Peyer's patch (tissue), 4 donors: ENCODE results near the gene PLCH2. TPM values are rescaled to one million over a fixed set of nuclear protein-coding genes. Genes with fewer than 3 reads are reported as not detected.
"Not testable (repeated sequence)": the region's sequence is repeated elsewhere in the genome, so short reads cannot be mapped to it uniquely, and the experiment has no call there.

Source experiments
- DNase-seq, 3 donors: peaks; one replicate each; pipeline ENCODE4 v3.0.0-alpha.2; 2017 to 2019
- H3K27ac ChIP-seq, 4 donors: fragments of 200-600 bp; sonication (generic); one replicate each; pipeline ENCODE4 v1.5.1; 2016 to 2019
- H3K27me3 ChIP-seq, 2 donors: fragments of 200-600 bp; sonication (generic); one replicate each; pipeline ENCODE4 v1.5.1; 2019
- H3K36me3 ChIP-seq, 3 donors: fragments of 200-600 bp; sonication (generic); one replicate each; pipeline ENCODE4 v1.5.1; 2016 to 2019
- H3K4me1 ChIP-seq, 4 donors: fragments of 200-600 bp; sonication (generic); one replicate each; pipeline ENCODE4 v1.5.1; 2016 to 2019
- H3K4me3 ChIP-seq, 4 donors: fragments of 200-600 bp; sonication (generic); 1 replicate in 3 of 4; 2 replicates in 1 of 4; pipeline ENCODE4 v1.5.1; 2016 to 2019; ENCODE audit warnings: mild to moderate bottlenecking in 1 of 4
- H3K9me3 ChIP-seq, 4 donors: fragments of 200-600 bp; sonication (generic); one replicate each; pipeline ENCODE4 v1.5.1; 2016 to 2019; ENCODE audit warnings: mild to moderate bottlenecking in 1 of 4
- POLR2A ChIP-seq, 2 donors: fragments of 450-650 bp; IDR thresholded peaks; one replicate each; pipeline ENCODE4 v1.5.1; 2017; ENCODE audit warnings: antibody characterized with exemption in 2 of 2, mild to moderate bottlenecking in 2 of 2, moderate library complexity in 2 of 2
- total RNA-seq, 4 donors: library from RNA; depleted of rRNA; stranded (reverse); fragments of >200 nt; gene quantifications; one replicate each; pipeline ENCODE4 v1.1.0, GENCODE V29; 2016
- TF ChIP-seq, protein P1 (sequence below), 6 experiments: fragments of 450-650 bp in 4 of 6; fragments of 200-600 bp in 2 of 6; sonication (generic) in 1 of 6; IDR thresholded peaks; one replicate each; pipeline ENCODE4 v1.5.1; 2017 to 2019; ENCODE audit warnings: antibody characterized with exemption in 6 of 6, mild to moderate bottlenecking in 3 of 6, moderate library complexity in 1 of 6

PLCH2 gene
- total RNA-seq, 4 donors from 2014 or later, result 2.5 to 18.3 (median 7.8) TPM

DNA sequence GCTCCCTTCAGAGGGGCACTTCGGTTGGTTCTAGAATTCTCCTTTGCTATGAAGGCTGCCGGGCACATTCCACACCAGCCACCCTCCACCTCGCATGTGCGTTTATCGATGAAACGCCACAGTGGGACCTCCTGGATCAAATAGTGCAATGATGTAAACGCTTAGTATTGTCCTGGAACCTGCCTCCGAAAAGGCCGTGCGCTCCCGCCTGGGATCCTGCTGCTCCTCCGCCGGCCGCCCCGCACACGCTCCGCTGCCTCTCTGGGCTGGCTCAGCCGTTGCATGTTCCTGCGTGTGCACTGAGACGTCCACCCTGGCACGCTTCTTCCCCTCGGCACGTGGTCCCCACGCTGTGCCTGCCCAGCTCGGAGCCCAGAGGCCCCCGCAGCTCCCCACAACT is 76.1 kb downstream of the PLCH2 start:
- TF ChIP-seq, protein P1, sequence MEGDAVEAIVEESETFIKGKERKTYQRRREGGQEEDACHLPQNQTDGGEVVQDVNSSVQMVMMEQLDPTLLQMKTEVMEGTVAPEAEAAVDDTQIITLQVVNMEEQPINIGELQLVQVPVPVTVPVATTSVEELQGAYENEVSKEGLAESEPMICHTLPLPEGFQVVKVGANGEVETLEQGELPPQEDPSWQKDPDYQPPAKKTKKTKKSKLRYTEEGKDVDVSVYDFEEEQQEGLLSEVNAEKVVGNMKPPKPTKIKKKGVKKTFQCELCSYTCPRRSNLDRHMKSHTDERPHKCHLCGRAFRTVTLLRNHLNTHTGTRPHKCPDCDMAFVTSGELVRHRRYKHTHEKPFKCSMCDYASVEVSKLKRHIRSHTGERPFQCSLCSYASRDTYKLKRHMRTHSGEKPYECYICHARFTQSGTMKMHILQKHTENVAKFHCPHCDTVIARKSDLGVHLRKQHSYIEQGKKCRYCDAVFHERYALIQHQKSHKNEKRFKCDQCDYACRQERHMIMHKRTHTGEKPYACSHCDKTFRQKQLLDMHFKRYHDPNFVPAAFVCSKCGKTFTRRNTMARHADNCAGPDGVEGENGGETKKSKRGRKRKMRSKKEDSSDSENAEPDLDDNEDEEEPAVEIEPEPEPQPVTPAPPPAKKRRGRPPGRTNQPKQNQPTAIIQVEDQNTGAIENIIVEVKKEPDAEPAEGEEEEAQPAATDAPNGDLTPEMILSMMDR (IDR thresholded peaks at IDR 0.05), result no peak
- no peak for TF ChIP-seq POLR2A (IDR thresholded peaks at IDR 0.05)
- H3K4me1 ChIP-seq, result peaks cover 0 to 42% (median 30%) of the 10 kb centered on the region in 4 donors
- H3K36me3 ChIP-seq, result peaks cover 0 to 5% (median 0%) of the 10 kb centered on the region in 3 donors
- no peaks in the 10 kb centered on the region for H3K9me3 ChIP-seq
- no peak overlapping the region for H3K4me3 ChIP-seq
- DNase-seq, result no peak
- no peaks in the 10 kb centered on the region for H3K27me3 ChIP-seq
- H3K27ac ChIP-seq, result no peak overlapping the region

DNA sequence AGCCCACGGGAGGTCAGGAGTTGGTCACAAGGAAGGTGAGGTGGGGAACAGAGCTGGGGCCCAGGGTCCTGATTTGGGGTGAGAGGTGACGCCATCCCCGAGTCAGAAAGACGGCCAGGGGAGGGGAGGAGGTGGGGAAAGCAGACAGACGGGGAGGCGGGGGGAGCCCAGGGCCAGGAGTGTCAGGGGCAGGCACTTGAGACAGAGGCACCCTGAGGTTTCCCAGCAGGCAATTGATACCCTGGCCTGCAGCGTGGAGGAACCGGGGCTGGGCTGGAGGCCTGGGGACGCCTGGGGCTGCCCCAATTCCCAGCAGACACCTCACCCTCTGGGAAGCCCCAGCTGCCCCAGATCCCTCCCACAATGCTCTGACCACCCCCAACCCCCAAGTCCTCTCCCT is 77.0 kb downstream of the PLCH2 start:
- H3K27me3 ChIP-seq, H3K4me3 ChIP-seq, DNase-seq, H3K27ac ChIP-seq, H3K36me3 ChIP-seq, H3K9me3 ChIP-seq: not testable (repeated sequence)
- H3K4me1 ChIP-seq, result peaks cover 0 to 42% (median 31%) of the 10 kb centered on the region in 4 donors

DNA sequence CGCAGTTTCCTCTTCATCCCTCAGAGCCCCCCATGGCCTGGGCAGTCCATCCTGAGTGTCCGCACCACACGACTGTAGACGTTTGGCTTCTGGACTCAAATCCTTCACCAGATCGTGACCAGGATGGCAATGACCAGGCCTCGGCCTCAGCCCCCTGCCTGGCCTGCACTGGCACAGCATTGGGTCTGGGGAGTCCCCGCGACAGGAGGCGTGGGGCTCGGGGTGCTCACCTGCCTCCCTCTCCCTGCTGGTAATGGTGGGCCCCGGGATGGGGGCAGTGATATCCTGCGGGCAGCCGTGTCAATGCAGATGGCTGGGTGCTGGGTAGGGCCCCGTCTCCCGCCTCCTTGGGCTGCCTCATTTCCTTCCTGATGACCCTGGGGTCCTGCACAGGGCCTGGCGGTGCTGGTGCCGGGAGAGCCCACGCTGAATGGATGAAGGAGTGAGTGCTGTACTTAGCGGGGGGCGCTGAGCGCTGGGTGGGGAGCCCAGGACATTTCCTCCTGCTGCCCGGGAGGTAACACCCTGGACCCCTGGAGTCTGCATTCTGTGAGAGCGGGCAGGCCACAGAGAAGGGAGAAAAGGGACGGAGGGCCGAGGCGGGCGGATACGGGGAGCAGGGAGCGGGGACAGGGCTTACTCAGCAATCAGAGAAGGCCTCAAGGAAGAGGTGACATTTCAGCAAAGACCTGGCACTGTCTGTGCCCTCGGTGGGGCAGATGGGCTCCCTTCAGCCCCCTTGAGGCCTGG is 78.0 kb downstream of the PLCH2 start:
- peaks cover 0 to 17% (median 0%) of the 10 kb centered on the region in 3 donors for H3K36me3 ChIP-seq
- peak overlapping the region in 2 of 4 donors; percentile 95 to 98 for H3K27ac ChIP-seq
- DNase-seq, result no peak
- peak overlapping the region in 2 of 4 donors; percentile 67 to 78 for H3K4me3 ChIP-seq
- peaks cover 0 to 45% (median 27%) of the 10 kb centered on the region in 4 donors for H3K4me1 ChIP-seq
- H3K9me3 ChIP-seq, result no peaks in the 10 kb centered on the region
- no peak for TF ChIP-seq POLR2A (IDR thresholded peaks at IDR 0.05)
- TF ChIP-seq, protein P1 (IDR thresholded peaks at IDR 0.05), result no peak
- no peaks in the 10 kb centered on the region for H3K27me3 ChIP-seq

DNA sequence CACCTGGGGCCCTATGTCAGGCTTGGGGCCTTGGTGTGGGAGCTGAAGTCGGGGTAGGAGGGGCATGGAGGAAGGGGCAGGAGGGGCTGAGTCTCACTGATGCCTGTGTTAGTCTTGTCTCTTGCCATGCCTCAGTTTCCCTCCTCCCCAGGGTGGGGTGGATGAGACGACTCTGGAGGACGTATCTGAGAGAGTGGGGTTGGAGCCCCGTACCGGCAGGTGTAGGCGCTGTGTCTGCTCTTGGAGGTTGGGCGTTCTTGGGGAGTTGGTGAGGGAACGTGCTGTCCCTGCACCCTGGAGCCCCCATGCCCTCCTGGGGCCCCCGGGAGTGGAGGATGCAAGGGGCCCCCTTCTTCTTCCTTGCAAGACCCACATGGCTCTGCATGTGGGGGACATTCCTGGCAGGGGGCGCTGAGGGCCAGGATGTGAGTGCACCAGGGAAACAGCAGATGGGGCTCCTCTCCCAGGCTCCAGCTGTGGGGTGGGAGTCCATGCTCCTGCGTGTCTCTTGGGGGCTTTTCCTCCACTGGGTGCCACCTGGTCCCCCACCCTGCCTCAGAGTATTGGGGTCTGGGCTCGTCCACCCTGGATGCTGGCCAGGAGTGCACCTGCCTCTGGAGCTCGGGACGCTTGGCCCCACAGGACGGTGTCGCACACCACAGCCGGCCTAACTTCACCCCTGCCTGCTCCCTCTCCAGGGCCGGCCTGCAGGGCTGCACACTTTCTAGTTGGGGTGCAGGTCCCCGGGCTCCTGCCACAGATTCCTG is 78.7 kb downstream of the PLCH2 start:
- peak in 2 of 3 donors; percentile 75 to 83 for DNase-seq
- Histone ChIP-seq H3K4me1 (peaks cover 0 to 44% (median 25%) of the 10 kb centered on the region in 4 donors), H3K4me3 (peak overlapping the region; percentile 67 to 91 (median 81))

More for the DNA sequence above, 78.7 kb downstream of the PLCH2 start:
- Histone ChIP-seq H3K36me3 (peaks cover 0 to 25% (median 0%) of the 10 kb centered on the region in 3 donors), H3K27me3 (no peaks in the 10 kb centered on the region), H3K9me3 (no peaks in the 10 kb centered on the region), H3K27ac (peak overlapping the region; percentile 95 to 98 (median 96))
- no peak for TF ChIP-seq POLR2A (IDR thresholded peaks at IDR 0.05)
- TF ChIP-seq, protein P1 (IDR thresholded peaks at IDR 0.05), result peak; percentile 33 to 77 (median 66)

Other genes starting within 250 kb of the PLCH2 start
- gene SKI, start 248.0 kb upstream of the PLCH2 start, total RNA-seq, result 10 to 100 TPM; 20.1 to 41.5 (median 37.1) TPM
- gene MORN1, start 84.7 kb upstream of the PLCH2 start, total RNA-seq, result 10 to 100 TPM in 3 of 4 donors, 1 to 10 TPM in 1; 4.9 to 21.5 (median 15.9) TPM
- gene RER1, start 84.4 kb upstream of the PLCH2 start, total RNA-seq, result 100 to 1,000 TPM in 3 of 4 donors, 10 to 100 TPM in 1; 42.9 to 141 (median 120) TPM
- gene PEX10, start 63.7 kb upstream of the PLCH2 start, total RNA-seq, result 10 to 100 TPM; 16.9 to 29.6 (median 19.9) TPM
- 10 to 100 TPM; 43.4 to 82.5 (median 70.5) TPM for gene PANK4, start 50.3 kb downstream of the PLCH2 start, total RNA-seq
- under 1 TPM in 1 of 4 donors, not detected in 3; 0.88 TPM for gene HES5, start 54.0 kb downstream of the PLCH2 start, total RNA-seq
- 100 to 1,000 TPM; 231 to 532 (median 316) TPM for gene TNFRSF14, start 80.1 kb downstream of the PLCH2 start, total RNA-seq
- gene PRXL2B, start 110.5 kb downstream of the PLCH2 start, total RNA-seq, result 10 to 100 TPM; 41.3 to 79.5 (median 59.0) TPM
- gene MMEL1, start 156.7 kb downstream of the PLCH2 start, total RNA-seq, result 10 to 100 TPM in 3 of 4 donors, 1 to 10 TPM in 1; 7.4 to 51.7 (median 27.4) TPM